Endothelial cell of hepatic sinusoid (primary cell): ENCODE data around the gene BTNL9.
"Not testable (repeated sequence)": the region's sequence is repeated elsewhere in the genome, so short reads cannot be mapped to it uniquely, and the experiment has no call there.

Experiments
- in situ Hi-C: cut with HindIII; loops from 2 replicates; pipeline ENCODE4 v1.10.0; 2017; ENCODE audit warnings: low sequenced_read_pairs

BTNL9 gene

DNA sequence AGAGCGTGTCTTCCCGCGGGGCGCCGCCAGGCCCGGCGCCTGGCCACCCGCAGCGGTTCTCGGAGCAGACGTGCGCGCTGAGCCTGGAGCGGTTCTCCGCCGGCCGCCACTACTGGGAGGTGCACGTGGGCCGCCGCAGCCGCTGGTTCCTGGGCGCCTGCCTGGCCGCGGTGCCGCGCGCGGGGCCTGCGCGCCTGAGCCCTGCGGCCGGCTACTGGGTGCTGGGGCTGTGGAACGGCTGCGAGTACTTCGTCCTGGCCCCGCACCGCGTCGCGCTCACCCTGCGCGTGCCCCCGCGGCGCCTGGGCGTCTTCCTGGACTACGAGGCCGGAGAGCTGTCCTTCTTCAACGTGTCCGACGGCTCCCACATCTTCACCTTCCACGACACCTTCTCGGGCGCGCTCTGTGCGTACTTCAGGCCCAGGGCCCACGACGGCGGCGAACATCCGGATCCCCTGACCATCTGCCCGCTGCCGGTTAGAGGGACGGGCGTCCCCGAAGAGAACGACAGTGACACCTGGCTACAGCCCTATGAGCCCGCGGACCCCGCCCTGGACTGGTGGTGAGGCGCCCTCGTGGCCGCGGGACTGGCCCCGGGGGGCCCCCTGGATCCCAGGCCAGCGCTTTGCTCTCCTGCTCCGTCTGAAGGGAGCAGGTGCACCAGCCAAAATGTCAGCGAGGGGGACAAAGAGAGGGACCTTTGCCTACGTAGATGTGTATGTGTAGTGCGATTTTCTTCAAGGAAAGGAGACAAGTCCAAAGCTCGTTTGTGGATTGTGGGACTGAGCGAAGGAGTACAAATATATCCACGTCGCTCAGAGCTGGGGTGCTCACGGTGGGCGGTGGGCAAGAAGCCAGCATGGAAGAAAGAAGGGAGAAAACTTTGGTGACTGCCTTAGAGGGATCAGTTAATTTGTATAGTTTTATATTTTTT is 19.5 kb downstream of the BTNL9 start:
- in situ Hi-C loops: loop anchor here (5.0 kb wide), 1 partner anchor 32 kb away; no protein-coding TSS in a partner anchor

DNA sequence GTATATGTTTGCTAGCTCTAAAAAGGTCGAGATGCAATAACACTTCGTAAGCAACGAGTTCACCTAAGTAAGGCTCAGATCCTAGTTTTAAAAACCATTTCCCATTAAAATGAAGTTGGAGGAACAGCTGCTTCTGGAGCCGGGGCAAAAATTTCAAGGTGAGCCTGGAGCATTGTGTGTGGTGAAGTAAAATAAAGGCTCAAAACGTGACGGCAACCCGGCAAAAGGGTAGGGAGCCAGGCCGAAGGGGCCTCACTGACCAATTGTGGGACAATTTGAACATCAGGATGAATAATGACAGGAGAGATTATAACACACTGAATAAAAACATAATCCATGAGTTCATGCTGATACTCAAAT is 20.1 kb downstream of the BTNL9 start:
- in situ Hi-C loops: loop anchor here (5.0 kb wide), 1 partner anchor 33 kb away; no protein-coding TSS in a partner anchor

GRCh38 chr5:181060924-181061323 is 20.9 kb downstream of the BTNL9 start:
- in situ Hi-C loops: loop anchor here (5.0 kb wide), 1 partner anchor 34 kb away; no protein-coding TSS in a partner anchor

DNA sequence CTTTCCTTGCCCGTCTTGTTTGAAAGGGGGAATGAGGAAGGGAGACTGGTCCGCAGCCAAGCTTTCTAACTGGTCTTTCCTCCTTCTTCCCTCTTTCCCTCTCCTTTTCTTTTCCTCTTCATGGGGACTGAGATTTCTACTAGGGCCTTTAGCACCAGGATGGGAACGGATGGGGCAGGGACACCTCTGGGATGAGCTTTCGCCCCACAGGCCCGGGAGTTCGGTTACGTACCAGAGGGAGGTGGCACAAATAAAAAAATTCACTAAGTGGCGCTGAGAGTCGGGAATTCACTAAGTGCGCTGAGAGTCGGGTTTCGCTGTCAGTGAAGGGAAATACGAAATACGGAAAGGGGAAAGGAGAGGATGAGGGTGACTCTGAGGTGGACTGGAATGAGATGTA is 21.6 kb downstream of the BTNL9 start:
- in situ Hi-C loops: loop anchor here (5.0 kb wide), 1 partner anchor 34 kb away; no protein-coding TSS in a partner anchor

DNA sequence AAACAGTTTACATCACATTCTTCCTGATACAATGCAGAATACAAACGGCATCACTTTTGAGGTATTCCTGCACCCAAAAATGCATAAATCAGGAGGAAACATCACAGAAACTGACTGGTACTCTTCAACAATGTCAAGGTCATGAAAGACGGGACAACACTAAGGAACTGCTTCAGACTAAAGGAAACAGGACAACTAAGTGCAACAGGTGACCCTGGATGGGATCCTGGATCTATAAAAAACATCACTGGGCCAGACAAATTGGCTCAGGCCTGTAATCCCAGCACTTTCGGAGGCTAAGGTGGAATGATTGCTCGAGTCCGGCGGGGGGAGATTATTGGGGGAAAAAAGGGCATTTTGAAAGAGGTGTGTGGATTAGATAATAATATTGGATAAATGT is 22.6 kb downstream of the BTNL9 start:
- in situ Hi-C loops: loop anchor here (5.0 kb wide), 1 partner anchor 35 kb away; no protein-coding TSS in a partner anchor

- in situ Hi-C loops: loop anchor here (5.0 kb wide), 1 partner anchor 36 kb away; no protein-coding TSS in a partner anchor
These were observed 23.4 kb downstream of the BTNL9 start for GRCh38 chr5:181063514-181063913.

DNA sequence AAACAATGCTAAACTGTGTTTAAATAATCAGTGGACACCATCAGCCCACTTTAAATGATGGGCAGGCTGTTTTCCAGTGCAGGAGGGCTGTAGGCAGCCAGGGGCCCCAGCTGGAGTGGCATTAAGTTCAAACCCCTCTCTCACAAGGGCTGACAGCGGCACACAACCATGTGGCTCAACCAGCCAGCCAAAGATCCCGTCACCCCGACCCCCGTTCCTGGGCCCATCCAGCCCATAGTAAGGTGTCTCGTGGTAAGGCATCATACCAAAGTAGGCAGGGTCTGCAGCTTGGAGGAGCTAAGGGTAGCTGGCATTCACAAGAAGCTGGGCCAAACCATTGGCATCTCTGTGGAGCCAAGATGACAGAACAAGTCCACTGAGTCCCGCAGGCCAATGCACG is 24.9 kb downstream of the BTNL9 start:
- in situ Hi-C loops: loop anchor here (5.0 kb wide), 1 partner anchor 38 kb away; no protein-coding TSS in a partner anchor

GRCh38 chr5:181069767-181070491 is 29.9 kb downstream of the BTNL9 start:
- in situ Hi-C loops: no loop called here

- in situ Hi-C loops: no loop called here
These were observed 30.5 kb downstream of the BTNL9 start for GRCh38 chr5:181070523-181070922.

GRCh38 chr5:181071257-181071656 is 31.2 kb downstream of the BTNL9 start:
- in situ Hi-C loops: no loop called here

- in situ Hi-C loops: no loop called here
These were observed 36.9 kb downstream of the BTNL9 start for GRCh38 chr5:181076920-181077319.

DNA sequence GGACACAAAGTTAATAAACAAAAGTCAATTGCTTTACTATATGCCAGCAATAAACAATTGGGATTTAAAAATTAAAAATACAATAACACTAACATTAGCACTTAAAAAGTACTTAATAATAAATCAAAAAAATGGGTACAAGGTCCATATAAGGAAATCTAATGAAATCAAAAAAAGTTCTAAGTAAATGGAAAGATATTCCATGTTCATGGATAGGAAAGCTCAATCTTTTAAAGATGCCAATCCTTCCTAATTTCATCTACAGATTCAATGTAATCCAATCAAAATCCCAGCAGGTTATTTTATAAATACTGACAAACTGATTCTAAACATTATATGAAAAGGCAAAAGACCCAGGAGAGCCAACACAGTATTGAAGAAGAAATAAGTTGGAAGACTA is 41.9 kb downstream of the BTNL9 start:
- in situ Hi-C loops: no loop called here

- in situ Hi-C loops: no loop called here
These were observed 44.6 kb downstream of the BTNL9 start for GRCh38 chr5:181084621-181085195.

DNA sequence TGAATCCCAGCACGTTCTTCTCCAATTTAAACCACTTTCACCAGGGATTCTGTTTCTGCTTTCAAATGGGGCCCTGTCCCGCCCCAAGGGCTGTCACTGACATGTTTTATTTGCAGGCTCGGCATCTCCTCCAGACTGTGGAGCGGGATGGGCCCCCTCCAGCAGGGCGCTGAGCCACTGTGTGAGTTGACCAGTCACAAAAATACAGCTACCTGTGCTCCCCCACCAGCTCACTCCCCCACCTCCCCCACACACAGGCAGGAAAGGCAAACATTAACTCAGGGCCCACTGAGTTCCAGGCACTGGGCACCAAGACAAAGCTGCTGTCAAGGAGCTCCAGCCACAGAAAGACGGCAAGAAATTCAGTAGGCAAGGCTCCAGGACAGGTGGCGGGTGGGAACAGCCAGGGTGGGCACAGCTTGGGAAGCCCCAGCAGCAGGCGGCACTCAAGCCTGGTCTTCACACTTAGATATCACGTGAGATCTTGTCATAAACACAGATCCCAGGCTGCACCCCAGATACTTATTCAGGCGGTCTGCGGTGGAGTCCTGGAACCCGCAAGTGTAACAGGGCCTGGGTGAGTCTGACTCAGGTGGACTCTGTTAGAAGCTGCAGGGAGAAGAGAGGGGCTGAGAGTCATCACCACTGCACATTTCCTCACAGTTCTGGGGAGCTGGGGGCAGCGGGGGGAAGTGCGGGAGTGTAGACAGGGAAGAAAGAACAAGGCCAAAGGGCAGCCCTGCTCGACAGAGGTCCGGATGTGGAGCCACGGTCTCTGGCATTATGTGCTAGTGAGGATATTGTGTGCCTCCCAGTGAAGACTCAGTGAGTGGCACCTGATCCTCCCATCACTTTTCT is 46.2 kb downstream of the BTNL9 start:
- in situ Hi-C loops: no loop called here

GRCh38 chr5:181086884-181087205 is 46.8 kb downstream of the BTNL9 start:
- in situ Hi-C loops: no loop called here

- in situ Hi-C loops: no loop called here
These were observed 47.2 kb downstream of the BTNL9 start for GRCh38 chr5:181087309-181087708.

DNA sequence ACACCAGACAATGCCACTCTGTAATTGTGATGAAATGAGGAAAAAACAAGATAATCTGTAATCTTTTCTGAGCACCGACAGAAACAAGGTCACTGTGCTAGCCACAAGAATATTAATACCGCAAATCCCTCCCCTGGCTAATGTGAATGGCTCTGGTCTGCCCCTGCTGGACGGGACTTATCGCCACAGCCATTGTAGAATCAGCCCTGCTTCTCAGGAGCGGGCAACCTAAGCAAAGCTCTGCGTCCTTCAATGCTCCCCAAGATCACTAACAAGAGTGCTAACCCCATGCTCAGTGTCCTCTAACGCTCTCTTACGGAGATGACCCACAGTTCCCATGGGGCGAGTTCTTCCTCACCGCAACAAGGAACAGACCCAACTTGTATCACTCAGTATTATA is 48.2 kb downstream of the BTNL9 start:
- in situ Hi-C loops: no loop called here

DNA sequence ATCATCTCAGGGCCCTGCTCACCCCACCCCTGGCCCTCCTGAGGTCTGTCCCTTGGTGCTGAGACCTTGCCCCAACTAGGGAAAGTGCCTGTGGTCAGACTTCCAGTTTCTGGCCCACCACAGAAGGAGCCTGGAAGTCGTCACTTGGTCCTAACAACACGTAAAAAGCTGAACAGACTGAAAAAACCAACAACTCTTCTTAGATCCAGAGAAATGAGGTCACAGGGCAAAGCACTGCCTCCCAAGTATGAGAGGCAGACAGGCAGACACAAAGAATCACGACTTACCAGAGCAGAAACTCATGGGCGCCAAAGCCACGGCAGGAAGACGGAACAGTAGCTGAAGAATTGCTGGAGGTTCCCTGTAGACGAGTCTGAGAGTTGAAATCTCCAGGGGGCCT is 52.4 kb downstream of the BTNL9 start:
- in situ Hi-C loops: no loop called here

DNA sequence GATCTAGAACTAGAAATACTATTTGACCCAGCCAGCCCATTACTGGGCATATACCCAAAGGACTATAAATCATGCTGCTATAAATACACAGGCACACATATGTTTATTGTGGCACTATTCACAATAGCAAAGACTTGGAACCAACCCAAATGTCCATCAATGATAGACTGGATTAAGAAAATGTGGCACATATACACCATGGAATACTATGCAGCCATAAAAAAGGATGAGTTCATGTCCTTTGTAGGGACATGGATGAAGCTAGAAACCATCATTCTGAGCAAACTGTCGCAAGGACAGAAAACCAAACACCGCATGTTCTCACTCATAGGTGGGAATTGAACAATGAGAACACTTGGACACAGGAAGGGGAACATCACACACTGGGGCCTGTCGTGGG is 55.1 kb downstream of the BTNL9 start:
- in situ Hi-C loops: not testable (repeated sequence)

DNA sequence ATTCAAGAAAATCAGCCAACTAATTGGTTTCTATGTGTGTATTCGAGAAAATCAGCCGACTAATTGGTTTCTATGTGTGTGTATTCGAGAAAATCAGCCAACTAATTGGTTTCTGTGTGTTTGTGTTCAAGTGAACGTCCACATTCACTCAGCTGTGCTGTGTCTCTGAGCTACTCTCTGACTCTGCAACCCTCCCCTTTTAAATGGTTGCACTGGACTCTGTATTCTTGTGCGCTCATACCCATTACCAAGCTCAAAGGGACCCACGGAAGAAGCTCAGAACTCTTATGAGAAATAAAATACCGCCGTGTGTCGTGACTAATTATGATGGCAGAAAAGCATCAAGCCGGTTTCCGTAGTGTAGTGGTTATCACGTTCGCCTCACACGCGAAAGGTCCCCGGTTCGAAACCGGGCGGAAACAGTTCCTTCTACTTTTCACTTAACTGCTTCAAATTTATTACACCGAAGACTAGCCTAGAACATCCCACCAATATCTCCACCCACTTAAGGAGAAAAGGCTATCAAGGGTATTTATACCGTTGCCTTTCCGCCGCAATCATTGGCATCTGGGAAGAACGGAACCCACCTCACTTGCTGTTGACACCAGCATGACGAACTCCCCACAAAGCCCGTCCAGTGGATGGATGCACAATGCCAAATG is 56.8 kb downstream of the BTNL9 start:
- in situ Hi-C loops: not testable (repeated sequence)
